ENCODE results near the gene MARCHF2.

GRCh38 chr19:8399681-8400188 lies 13.4 kb upstream of the MARCHF2 start:
- TF ChIP-seq ZNF777 (tag by site-specific recombination; IDR thresholded peaks at IDR 0.05; ENCODE audit: borderline replicate concordance) (no peak), ZNF169 (tag by site-specific recombination; IDR thresholded peaks at IDR 0.05) (no peak), HOXA7 (CRISPR knock-in tag; IDR thresholded peaks at IDR 0.05; ENCODE audit: borderline replicate concordance) (no peak), GFI1B (tag by site-specific recombination; IDR thresholded peaks at IDR 0.05) (no peak)
